ENCODE results near the gene GATA3.

GATA3 gene

DNA sequence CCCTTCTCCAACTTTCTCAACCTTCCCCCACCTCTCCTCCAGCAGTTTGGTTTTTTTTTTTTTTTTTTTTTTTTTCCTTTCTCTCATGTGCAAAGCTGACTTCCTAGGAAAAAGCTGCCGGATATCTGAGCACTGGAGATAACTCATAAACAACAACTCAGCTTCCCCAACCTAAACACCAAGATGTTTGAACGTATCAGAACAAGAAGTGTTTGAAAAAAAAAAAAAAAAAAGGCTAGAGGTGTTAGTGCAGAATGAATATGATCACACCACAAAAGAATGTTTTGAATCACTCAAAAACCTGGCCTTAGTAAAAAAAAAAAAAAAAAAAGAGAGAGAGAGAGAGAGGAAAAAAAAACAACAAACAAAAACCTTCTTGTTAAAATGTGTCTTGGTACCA, 11.2 kb downstream of the GATA3 start:
- no peak for DNase-seq

DNA sequence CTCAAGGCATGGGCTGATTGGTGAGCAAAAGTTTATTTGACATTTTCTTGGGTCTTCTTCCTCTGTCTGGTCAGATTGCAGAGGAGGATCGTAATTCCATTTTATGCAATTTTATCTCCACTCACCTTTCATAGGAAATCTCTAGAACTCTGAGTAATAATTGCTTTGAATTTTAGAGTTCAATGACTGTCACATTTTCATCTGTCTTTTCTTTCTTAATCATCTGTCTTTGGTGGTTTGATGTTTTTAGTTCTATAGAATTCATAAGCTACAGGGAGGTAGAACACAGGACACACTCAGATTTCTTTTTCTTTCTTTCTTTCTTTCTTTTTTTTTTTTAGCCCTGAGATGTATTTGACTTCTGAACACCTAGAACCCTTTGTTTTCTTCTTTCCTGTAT, 11.6 kb downstream of the GATA3 start:
- DNase-seq, result no peak

DNA sequence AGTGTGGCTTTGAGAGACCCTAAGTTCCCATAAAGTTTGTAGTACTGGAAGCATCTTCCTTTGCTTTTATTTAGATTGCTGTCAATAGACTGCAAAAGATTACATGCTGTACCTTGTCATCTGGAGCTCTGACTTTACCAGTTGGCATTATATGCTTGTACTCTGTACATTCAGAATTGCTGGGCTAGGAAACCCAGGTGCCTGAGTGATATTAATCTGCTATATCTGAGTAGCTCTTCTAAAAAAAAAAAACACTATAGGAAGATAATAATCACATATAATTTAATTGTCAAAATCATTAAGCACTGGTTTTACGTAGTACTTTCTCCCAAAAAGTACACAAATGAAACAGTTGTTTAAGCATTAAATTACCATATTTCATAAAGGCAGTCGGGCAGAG, 12.3 kb downstream of the GATA3 start:
- no peak for DNase-seq

DNA sequence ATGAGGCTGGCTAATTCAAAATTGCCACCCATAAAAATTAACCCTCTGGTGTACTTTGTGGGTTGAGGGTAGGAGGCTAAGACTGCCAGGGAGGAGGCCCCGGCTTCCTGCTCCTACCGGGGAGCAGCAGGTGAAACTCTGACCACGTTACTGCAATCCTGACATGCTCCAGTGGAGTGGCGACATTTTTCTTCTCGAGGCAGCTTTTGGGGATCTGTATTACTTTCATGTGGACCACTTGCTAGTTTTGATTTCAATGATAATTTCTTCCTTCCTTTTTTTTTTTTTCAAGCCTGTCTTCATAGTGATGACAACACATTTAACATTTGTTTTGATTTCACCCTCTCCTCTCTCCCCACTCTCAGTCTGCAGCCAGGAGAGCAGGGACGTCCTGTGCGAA, 14.6 kb downstream of the GATA3 start:
- no peak for DNase-seq

DNA sequence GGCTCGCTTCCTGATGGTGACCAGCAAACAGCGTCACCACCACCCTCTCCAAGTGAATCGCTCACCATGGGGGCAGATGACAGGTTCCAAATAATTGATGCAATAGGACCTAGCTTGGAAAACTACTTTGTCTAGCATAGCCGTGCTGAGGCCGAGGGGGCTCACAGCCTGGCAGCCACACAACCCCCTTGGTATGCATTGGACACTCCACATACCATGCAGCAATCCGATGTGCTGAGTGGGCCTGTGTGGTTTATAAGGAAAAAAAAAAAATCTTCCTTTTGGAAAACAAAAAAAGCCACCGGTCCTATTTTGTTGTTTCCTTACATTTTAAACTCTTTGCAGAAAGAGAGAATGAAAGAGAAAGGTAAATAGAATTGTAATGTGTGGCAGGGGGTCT, 15.1 kb downstream of the GATA3 start:
- no peak for DNase-seq

DNA sequence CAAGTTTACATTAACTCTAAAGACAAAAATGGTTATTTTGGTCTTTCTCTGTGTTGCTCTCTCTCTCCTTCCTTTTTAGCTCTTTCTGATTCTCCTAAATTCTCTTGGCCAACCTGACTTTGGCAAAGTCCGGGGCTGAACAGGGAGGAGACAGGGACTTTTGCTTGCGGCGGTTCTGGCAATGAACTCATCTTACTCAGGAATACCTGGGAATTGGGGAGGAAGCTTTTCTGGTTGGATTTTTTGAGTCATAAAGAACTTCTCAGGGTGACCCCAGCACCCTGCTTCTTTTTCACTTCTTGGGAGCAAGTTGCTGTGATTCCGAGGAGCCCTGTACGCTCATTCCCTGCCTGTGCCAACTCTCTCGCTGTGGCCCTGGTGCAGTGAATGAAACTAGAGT, 16.0 kb downstream of the GATA3 start:
- no peak for DNase-seq

DNA sequence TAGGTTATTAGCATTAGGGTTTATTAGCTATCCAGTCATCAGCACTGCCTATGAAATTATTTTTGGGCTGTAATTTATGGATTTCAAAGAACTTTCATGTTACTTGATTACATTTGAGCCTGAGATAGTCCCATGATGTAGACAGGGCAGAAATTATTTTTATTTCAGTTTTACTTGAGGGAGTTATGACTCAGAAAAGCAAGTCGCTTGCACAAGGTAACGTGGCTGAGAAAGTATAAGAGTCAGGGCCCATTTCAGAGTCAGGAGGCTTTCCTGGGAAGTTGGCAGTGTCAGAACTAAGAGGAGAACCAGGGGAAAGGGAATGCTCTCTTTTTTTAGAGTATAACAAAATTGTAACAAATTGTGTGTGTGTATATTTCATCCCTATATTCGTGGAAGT, 16.5 kb downstream of the GATA3 start:
- DNase-seq, result no peak

DNA sequence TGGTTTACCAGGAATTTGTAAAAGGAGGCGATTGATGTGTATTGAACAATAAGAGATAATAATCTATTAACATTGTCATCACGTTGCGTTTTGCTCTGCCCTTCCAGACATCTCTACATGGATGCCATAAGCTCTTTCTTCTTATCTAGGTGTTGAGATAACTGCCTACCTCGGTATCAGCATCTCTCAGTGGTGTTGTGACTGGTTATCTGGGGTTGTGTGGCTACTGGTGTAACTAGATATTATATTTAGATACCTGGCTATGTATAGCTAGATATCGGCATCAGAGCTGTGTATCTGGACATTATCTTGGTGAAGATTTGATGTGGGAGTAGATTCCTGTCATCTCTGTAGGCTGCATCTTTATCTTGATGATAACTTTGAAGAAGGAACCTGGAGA, 17.2 kb downstream of the GATA3 start:
- no peak for DNase-seq

DNA sequence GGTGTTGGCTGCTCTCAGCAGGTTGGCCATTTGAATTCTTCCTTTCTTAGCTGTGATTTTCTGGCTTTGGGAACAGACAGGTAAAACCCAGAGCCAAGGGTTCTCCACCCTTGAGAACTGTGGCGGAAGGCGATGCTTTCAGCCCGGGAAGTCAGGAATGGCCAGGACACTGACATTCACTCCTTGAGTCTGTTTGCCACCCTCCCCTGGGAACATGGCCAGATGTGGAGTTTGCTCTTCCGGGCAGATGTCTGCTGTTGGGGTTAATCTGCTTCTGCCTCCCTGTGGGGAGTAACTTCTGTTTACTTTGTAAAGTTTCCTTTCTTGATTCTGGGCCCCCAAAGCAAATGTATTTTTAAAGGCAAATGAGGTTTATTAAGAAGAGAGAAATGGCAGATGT, 17.7 kb downstream of the GATA3 start:
- no peak for DNase-seq

DNA sequence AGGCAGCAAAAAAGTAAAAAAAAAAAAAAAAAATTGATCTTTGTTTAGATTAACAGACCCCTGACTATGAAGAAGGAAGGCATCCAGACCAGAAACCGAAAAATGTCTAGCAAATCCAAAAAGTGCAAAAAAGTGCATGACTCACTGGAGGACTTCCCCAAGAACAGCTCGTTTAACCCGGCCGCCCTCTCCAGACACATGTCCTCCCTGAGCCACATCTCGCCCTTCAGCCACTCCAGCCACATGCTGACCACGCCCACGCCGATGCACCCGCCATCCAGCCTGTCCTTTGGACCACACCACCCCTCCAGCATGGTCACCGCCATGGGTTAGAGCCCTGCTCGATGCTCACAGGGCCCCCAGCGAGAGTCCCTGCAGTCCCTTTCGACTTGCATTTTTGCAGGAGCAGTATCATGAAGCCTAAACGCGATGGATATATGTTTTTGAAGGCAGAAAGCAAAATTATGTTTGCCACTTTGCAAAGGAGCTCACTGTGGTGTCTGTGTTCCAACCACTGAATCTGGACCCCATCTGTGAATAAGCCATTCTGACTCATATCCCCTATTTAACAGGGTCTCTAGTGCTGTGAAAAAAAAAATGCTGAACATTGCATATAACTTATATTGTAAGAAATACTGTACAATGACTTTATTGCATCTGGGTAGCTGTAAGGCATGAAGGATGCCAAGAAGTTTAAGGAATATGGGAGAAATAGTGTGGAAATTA, 19.4 kb downstream of the GATA3 start:
- no peak for DNase-seq

DNA sequence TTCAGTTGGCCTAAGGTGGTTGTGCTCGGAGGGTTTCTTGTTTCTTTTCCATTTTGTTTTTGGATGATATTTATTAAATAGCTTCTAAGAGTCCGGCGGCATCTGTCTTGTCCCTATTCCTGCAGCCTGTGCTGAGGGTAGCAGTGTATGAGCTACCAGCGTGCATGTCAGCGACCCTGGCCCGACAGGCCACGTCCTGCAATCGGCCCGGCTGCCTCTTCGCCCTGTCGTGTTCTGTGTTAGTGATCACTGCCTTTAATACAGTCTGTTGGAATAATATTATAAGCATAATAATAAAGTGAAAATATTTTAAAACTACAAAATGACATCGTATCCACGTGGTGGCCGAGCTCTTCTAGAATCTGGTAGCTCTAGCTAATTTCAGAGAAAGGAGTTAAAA, 20.4 kb downstream of the GATA3 start:
- DNase-seq, result no peak

DNA sequence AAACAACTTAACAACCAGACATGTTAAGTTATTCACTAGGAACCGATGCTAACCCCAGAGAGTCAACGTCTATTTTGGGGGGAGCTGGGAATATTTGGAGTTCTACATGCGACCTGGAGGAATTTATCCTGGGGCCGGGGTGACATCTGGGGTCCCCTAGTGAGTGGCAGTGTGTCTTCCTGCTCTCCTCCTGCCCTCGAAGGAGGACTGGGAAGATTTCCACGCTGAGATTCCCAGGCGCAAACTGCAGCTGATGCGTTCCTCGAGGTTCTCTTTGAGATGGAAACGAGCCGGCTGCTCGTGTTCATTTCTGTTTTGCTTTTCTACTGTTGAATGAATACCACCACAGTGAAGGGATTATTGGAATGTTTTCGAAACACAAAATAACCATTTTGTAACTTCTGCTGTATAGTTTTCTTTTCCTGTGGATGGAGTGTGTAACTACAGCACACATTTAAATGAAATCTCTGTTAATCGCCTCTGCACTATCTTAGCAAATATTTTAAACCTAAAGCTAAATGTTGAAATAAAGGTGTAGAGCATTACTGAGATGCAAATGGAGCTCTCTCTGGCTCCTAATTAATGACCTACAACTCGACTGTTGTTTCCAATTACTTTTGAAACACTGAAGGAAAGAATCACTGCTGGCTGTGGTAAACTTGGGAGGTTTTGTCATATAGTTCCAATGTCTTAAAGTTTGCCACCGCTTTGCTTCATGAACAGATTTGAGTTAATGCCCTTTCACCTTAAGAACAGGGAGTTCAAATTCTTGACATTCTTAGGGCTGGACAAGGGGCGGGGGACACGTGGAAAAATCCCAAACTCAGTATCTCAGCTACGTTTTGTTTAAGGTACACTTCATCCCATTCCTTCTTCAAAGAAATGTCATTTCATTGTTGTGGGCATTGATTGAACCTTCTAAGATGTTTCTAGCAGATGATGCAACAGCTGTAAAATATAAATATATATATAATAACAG, 21.1 kb downstream of the GATA3 start:
- DNase-seq, result no peak

DNA sequence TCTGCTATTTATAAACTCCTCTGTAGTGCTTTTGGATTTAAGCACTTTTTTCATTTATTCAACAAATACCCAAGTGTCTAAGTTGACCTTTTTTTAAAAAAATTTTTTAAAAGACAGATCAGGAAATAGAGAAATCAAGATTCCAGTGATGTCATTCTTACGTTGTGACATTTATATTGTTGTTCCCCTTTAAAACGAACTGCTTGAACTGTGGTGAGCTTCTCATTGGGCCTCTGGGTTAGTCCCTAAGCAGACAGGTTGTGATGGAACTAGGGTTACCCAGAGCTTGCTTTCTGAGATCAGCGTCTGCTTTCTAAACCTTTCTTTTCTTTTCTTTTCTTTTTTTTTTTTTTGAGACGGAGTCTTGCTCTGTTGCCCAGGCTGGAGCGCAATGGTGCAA, 22.4 kb downstream of the GATA3 start:
- no peak for DNase-seq

DNA sequence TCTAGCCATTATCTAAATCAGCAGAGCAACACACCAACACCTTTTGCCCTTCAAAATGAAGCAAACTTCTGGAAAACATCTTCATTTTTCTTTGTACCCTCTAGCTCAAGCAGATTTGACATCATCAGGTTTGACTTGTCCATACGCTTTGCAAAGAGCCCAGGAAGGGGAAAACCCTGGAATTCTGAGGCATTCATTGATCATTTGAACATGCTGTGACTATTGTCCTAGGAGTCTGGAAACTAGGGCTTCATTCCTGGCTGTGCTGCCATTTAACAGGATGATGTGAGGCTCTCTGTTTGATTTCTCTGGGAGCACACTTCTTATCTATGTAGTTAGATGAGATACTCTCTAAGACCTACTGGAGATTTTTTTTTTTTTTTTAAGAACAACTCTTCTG, 23.5 kb downstream of the GATA3 start:
- no peak for DNase-seq

DNA sequence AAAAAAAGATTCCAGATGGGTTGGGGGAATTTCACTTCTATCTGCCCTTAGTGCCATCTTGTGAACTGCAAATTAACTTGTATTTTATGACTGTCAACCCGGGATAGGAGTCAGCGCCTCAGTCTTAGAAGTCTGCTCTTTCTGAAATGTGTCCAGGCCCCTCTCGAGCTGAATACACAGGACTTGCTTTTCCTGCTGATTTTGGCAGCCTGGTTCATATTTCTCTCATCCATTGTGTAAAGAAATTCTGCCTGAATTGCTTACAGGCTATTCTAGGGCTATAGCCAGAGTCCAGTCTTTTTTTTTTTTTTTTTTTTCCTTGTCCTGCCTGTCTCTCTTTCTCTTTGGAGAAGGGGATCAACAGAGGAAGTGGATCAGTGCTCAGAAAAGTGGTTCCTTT, 24.6 kb downstream of the GATA3 start:
- no peak for DNase-seq

DNA sequence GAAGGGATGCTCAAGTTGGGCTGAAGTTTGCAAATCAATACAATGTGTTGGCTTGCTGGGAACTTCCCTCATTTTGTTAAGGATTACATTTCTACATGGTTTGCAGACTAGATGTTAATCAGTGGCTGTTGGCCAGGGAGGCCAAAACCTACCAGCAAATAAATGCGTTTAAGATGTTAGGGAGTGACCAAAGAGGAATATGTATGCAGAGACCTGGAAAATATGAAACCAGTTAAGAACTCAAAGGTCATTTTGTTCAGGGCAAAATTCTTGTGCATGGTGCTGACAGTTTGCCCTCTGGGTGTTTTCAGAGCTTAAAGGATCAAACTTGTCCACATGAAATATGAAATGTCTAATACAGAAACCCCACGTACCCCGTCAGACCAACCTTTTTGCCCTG, 30.3 kb downstream of the GATA3 start:
- DNase-seq, result no peak

DNA sequence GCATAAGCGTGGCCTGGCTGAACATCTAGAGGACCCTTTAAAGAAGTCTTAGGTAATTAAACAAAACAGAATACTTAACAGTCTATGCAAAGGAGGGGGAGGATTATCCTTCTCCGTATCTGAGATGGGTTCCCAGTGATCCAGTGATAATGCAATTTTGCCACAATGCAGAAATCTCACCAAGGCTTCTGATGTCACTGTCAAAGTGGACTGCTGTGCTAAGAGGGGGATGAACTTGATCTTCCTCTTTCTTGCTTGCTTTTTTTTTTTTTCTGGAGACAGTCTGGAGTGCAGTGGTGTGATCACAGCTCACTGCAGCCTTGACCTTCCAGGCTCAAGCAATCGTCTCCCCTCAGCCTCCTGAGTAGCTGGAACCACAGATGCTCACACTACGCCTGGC, 30.8 kb downstream of the GATA3 start:
- DNase-seq, result no peak

DNA sequence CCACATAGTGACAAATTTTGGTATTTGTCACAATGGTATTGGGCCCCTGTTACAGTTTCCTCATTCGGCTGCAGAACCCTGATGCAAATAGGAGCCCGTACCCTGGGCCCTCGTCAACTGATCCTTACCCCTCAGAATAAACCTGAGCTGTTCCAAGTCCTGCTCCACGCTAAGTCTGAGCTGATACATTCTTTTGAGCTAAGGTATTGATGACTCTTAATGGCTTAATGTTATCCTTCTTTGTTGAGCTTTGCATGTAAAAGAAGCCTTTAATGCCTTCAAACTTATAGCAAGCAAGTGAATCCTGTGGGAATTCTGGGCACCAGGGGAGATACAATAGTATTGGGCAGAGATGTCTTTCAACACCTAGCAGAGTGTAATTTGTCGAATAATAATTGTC, 31.8 kb downstream of the GATA3 start:
- no peak for DNase-seq

DNA sequence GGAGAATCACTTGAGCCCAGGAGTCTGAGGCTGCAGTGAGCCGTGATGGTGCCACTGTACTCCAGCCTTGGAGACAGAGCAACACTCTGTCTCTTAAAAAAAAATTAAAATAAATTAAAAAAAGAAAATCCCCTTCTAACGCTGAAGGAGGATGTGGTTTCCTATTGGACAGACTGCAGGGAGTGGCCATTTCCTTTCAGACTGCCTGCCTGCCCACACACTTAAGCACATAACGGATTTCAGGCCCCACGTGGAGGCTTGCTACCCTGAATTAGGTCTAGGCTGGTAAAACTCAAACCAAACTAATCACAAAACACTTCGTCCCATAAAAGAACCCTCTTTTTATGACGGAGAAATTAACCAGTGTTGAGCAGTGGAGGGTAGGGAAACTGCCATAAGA, 34.0 kb downstream of the GATA3 start:
- DNase-seq, result no peak

DNA sequence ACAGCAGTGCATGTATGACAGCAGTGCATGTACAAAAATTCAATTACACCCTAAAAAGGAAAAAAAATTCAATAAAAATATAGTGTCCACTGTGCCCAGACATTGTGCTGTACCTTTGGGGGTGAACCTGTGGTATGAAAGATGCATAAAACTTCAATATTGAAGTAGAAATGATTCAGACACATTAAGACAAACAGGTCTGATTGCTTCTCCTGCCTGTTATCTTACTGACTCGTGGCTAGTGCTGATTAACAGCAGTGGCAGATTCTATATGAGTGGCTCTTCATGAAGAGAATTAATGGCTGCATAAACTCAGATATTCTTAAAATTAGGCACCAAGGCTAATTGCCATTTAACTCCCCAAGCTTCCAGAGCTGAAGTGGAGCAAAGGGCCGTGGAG, 37.9 kb downstream of the GATA3 start:
- no peak for DNase-seq

DNA sequence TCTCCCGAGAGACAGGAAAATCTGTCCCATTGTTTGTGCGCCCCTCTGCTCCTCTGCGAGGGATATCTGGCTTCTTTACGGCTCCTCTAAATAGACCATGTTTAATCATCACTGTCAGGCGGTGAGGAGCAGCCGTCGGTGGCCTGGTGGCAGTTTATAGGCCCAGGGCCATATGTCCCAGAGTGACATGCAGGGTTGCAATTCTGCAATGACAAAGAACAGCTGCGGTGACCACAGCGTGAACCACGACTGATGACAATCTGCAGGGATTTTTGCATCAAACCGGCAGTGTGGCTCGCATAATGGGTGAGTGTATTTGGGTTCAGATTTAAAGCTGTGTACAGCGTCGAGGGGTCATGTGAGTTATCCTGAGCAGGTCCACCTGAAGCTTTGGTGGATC, 41.5 kb downstream of the GATA3 start:
- no peak for DNase-seq

DNA sequence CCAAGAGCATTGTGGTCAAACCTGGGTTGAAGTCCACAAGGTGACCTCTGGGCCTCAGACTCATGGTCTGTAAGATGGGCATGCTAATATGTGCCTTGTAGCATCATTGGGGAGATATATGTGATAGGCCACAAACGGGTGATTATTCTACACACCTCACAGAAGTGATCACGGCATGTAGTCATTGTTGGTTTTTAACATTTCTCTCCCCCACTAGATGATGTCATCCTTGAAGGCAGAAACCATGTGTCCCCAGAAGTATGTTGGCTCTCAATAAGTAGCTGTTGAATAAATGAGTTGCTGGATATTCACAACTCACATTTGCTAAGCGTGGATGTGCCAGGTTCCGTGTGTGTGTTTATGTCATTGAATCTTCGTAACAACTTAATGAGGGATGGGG, 42.4 kb downstream of the GATA3 start:
- DNase-seq, result no peak

DNA sequence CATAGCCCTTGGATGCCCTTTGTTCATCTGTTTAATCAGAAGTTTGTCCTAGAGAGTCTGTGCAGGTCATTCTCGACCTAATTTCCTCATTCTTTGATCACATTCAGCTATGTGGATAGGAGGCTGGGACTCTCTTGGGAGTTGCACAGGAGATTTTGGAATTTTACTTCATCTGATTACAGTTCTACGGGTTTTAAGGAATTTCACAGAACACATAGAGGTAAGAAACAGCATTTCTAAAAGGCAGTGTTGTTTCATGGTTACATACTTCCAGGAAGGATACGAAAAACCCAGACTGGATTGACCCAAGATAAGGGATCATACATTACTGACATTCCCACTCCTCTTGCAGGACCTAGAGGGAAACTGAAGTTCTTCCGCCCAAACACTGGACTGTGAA, 45.9 kb downstream of the GATA3 start:
- no peak for DNase-seq

DNA sequence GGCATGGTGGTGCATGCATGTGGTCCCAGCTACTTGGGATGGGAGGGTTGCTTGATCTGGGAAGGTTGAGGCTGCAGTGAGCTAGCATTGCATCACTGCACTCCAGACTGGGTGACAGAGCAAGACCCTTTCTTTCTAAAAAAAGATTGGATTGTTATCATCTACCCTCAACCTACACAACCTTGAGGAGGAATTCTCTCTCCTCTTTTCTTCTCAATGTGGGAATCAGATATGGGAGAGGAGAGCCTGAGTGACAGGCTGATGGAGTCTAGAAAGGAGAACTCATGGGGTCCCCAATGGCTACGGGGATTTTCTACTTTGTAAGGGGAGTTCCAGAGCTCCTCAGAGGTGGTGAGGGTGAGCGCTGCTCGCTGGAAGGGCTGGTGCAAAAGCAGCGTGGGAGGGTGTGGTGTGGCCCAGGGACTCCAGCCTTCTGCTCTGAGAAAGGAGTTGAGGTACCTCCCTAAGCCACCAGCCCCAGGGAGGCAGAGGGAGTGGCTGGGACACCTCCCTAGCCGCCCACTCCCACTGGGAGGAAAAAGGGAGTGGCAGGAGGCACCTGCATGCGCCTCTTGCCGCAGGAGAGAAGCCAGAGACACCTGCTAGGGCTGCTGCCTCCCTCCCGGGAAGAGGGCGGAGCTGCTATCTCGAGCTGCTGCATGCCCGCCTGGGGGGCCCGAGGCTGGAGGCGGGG, 48.4 kb downstream of the GATA3 start:
- DNase-seq, result no peak
